ENCODE measurements around the gene CIRBP. TPM values are rescaled to one million over a fixed set of nuclear protein-coding genes. Genes with fewer than 3 reads are reported as not detected.
"Not testable (repeated sequence)": the region's sequence is repeated elsewhere in the genome, so short reads cannot be mapped to it uniquely, and the experiment has no call there.

Gene CIRBP
- total RNA-seq, 4 donors from 2014 or later: 258 to 623 (median 458) TPM

DNA sequence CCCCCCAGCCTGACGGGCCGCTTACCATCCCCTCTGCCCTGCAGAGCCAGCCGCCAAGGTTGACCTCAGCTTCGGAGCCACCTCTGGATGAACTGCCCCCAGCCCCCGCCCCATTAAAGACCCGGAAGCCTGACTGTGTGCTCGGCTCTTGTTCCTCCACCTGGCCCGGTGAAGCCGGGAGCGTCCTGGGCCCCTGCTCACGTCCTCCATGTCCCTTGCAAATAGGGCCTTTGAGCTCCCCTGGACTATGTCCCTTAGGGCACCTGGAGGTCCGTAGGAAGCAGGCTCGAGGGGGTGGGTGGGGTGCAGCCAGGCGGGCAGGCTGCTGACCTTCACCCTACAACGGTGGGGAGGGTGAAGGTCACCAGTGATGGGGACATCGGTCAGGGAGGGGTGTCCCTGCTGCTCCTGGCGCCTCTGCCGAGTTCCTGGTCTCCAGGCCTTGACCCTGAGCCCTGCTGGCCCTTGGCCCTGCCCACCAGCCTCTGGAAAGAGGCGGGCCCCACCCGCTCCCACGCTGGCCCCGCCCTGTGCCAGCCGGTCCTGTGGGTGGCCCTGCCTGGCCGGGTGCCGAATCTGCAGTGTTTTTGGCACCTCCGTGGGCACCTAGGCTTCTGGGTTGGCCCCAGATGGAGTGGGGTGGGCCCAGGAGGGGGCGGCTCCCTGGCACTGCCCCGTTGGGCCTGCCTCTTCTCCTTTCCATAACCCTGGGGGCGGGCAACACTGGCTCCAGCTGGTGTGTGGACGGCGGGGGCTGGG lies 24.3 kb upstream of the CIRBP start:
- peaks cover 0 to 11% (median 0%) of the 10 kb centered on the region in 3 donors for H3K36me3 ChIP-seq
- no peaks in the 10 kb centered on the region for H3K27me3 ChIP-seq
- peaks cover 7 to 70% (median 51%) of the 10 kb centered on the region in 4 donors for H3K4me1 ChIP-seq
- no peaks in the 10 kb centered on the region for H3K9me3 ChIP-seq
- DNase-seq: peak in 2 of 3 donors; percentile 87 to 92
- peak overlapping the region in 3 of 4 donors; percentile 22 to 95 (median 45) for H3K4me3 ChIP-seq
- peak; percentile 50 to 53 for TF ChIP-seq POLR2A (IDR thresholded peaks at IDR 0.05)
- TF ChIP-seq, protein P1, sequence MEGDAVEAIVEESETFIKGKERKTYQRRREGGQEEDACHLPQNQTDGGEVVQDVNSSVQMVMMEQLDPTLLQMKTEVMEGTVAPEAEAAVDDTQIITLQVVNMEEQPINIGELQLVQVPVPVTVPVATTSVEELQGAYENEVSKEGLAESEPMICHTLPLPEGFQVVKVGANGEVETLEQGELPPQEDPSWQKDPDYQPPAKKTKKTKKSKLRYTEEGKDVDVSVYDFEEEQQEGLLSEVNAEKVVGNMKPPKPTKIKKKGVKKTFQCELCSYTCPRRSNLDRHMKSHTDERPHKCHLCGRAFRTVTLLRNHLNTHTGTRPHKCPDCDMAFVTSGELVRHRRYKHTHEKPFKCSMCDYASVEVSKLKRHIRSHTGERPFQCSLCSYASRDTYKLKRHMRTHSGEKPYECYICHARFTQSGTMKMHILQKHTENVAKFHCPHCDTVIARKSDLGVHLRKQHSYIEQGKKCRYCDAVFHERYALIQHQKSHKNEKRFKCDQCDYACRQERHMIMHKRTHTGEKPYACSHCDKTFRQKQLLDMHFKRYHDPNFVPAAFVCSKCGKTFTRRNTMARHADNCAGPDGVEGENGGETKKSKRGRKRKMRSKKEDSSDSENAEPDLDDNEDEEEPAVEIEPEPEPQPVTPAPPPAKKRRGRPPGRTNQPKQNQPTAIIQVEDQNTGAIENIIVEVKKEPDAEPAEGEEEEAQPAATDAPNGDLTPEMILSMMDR (IDR thresholded peaks at IDR 0.05): no peak
- peak overlapping the region; percentile 82 to 100 (median 100) for H3K27ac ChIP-seq

DNA sequence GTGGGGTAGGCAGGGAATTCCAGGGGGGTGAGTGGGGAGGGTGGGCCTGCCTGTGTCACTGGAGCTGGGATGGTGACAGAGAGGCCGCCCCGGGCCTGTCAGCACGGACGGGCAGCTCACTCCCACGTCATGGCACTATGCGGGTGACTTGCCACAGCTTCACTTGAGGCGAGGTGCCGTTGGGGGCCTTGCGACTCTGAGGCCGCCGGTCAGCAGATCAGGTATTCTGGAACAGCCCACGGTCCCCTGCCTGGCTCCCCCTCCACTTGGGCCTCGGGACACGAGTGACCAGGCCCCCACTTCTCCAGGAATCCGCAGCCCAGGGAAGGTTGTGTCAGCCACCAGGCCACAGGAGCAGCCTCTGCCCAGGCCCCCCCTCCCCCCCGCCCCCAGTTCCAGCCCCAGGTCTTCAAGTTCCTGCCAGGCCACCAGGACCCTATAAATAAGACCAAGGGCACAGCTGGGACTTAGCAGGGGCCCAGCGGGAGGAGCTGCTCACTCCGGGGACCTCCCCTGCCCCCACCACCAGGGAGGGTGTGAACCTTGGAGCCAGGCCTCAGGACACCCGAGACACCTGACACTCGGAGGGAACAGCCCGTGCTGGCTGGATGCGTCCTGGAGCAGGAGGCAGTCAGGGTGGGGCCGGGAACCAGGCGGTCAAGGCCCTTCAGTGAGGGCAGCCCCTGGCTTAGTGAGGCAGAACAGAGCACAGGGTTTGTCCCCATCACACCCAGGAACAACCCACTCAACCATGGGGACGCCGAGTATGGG lies 23.5 kb upstream of the CIRBP start:
- Histone ChIP-seq H3K9me3 (no peaks in the 10 kb centered on the region), H3K4me3 (peak overlapping the region in 2 of 4 donors; percentile 45 to 95), H3K27me3 (no peaks in the 10 kb centered on the region), H3K27ac (peak overlapping the region; percentile 82 to 100 (median 100)), H3K4me1 (peaks cover 7 to 63% (median 44%) of the 10 kb centered on the region in 4 donors), H3K36me3 (peaks cover 0 to 17% (median 0%) of the 10 kb centered on the region in 3 donors)
- TF ChIP-seq, protein P1 (IDR thresholded peaks at IDR 0.05): peak in 1 of 6 experiments; percentile 12
- TF ChIP-seq POLR2A (IDR thresholded peaks at IDR 0.05): peak; percentile 72 to 86
- peak in 2 of 3 donors; percentile 93 for DNase-seq

DNA sequence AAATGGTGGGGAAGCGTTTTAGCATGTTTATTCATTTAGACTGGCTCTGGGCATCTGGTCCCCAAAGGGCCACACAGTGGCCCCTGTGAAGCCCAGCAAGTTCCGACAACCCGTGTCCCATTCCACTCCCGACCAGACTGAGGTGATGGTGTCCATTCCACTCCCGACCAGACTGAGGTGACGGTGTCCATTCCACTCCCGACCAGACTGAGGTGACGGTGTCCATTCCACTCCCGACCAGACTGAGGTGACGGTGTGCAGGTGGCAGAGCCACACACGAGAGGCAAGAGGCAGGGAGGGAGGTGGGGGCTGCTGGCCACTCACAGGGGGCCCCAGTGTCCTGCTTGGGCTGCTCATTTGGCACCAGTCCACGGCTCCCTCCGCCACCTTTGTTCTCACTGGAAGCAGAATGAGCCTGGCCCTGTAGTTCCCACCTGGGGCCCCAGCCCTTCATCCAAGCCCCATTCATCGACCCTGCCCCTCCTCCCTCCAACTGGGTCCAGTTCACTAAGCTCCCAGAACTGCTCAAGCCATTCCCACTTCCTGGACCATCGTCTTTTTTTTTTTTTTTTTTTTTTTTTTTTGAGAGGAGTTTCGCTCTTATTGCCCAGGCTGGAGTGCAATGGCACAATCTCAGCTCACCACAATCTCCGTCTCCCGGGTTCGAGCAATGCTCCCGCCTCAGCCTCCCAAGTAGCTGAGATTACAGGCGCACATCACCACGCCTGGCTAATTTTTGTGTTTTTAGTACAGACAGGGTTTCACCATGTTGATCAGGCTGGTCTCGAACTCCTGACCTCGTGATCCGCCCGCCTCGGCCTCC lies 22.7 kb upstream of the CIRBP start:
- Histone ChIP-seq H3K36me3 (peaks cover 0 to 25% (median 0%) of the 10 kb centered on the region in 3 donors), H3K27ac (peak overlapping the region; percentile 82 to 100 (median 100)), H3K4me1 (peaks cover 3 to 56% (median 36%) of the 10 kb centered on the region in 4 donors), H3K4me3 (peak overlapping the region in 2 of 4 donors; percentile 0 to 95)
- peak in 2 of 3 donors; percentile 61 to 70 for DNase-seq
- not testable (repeated sequence) for H3K27me3 ChIP-seq, H3K9me3 ChIP-seq
- TF ChIP-seq, protein P1 (IDR thresholded peaks at IDR 0.05): peak in 1 of 6 experiments; percentile 2

DNA sequence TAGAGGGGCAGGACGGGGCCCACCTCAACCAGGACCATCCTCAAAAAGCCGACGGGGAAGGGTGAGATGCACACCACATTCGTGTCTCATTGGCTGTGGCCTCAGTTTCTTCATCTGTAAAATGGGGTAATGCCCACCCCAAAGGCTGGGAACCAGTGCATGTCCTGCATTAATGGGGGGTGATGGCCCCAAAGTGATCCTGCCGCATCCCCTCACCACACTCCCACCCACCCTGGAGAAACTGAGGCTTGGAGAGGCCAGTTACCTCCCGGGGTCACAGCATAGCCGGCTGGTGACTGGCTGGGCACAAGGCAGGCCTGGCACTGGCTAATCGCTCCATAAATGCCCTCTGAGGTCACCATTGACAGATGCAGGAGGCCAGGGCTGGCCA lies 21.4 kb upstream of the CIRBP start:
- Histone ChIP-seq H3K4me3 (peak overlapping the region; percentile 86 to 93 (median 88)), H3K4me1 (peaks cover 3 to 55% (median 29%) of the 10 kb centered on the region in 4 donors), H3K9me3 (no peaks in the 10 kb centered on the region), H3K36me3 (peaks cover 0 to 31% (median 0%) of the 10 kb centered on the region in 3 donors), H3K27ac (peak overlapping the region; percentile 99 to 100 (median 100)), H3K27me3 (no peaks in the 10 kb centered on the region)
- no peak for DNase-seq
- TF ChIP-seq, protein P1 (IDR thresholded peaks at IDR 0.05): no peak
- TF ChIP-seq POLR2A (IDR thresholded peaks at IDR 0.05): peak in 1 of 2 donors; percentile 26

Measured in Peyer's patch (tissue), 4 donors.